CD1c-positive myeloid dendritic cell (primary cell): ENCODE measurements around the gene MRPL24.
A peak's percentile ranks its signal among the peaks of the same experiment; 100 is the strongest.

Experiments used
- DNase-seq: peaks from one replicate; pipeline ENCODE4 v3.0.0-alpha.2; 2016; ENCODE audit errors: extremely low spot score

The MRPL24 gene

DNA sequence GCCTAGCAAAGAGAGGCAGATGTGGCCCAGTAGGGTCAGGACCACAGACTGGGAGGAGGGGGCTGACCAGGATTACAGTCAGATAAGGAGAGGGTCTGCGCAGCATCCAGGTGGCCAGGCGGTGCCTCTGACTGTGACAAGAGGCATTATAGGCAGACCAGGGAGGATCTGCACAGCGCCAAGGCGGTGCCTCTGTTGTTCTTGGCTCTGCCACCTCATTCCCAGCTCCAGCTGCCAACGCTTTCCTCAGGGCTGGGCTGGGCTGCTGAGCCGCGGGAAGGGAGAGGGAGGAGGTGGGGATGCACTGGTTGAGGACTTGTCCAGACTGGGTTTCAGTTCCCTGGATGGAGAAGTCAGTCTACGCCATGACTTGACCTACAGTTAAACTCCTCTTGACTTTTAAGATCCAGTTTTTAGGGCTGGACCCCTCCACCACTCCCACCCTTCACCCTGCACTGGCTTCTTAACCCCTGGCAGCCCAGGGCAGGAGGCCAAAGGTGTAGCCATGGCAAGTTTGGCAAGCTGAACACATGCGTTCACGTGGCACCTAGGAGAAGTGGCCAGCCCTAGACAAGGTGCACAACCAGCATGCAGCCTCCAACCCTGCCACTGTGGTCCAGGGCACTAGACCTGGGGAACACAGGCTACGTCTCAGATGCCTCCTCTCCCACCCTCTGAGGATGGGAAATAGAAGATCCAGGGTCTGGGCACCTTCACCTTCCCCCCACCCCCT, 31.0 kb downstream of the MRPL24 start:
- peak; percentile 55 for DNase-seq

DNA sequence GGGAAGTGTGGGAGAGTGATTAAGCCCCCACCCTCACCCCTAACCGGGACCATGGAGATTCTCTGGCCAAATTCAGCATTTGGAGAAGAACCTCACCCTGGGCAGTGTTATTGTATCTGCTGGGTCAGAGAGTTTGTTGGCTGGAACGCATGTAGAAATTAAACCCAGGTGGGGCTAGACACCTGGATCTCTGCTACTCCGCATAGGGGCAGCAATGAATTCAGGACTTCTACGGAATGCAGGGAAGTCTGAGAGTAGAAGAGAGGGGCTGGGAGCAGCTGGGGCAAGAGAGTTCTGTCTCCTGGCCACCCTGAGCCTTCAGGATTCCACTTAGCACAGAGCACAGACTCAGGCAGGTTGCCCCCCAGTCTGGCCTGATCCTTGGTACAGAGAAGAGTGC, 31.9 kb downstream of the MRPL24 start:
- DNase-seq: no peak

DNA sequence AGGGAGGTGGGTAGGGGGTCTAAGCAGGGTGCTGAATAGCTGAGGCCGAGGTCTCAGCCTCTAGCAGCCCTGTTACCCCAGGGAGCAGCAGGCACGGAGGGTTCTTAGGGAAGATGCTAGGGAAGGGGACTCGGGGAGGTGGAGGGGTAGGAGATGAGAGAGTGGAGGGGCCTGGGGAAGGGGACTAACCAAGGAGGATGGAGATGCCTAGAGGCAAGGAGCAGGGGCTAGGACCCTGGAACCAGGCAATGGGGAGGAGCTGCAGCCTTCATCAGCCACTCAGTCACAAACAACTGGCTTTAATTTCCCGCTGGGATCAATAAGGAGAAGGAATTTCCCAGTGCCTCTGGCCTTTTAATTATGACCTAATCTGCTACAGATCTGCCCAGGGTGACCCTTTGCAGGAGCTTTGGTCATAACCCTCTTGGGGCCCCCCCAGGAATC, 32.6 kb downstream of the MRPL24 start:
- no peak for DNase-seq

DNA sequence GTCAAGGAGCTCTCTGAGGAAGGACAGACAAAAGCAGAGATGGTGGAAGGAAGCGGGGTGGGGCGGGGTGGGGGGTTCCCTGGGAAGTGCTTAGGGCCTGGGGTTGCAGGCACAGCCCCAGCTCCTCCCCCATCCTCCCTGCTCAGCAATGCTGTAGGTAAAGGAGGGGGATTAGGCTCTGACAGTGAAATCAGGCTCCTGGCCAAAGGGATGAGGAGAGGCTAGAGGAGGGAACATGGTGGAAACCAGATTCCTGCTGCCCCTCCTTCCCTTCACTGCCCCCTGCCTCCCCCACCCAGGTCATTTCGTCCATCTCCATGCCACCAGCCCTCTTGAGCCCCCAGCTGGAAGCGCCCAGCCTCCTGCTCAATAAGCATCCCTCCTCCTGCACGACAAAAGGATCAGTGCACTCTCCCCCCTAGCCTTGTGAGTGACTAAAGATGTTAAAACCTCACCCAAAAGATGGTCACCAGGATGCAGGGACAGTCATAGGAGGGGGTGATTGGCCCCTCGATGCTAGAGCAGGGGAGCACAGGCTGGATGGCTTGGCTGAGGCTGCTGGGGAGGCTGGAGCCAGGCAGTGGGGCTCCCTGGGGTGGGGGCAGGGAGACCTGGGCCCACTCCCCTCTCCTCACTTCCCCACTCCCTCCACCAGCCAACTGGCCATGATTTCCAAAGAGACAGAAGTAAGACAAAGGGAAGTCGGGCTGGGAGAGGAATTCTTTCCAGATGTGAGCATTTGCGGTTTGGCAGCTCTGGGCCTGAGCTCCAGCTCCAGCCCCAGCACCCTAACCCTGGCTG, 33.3 kb downstream of the MRPL24 start:
- DNase-seq: no peak

DNA sequence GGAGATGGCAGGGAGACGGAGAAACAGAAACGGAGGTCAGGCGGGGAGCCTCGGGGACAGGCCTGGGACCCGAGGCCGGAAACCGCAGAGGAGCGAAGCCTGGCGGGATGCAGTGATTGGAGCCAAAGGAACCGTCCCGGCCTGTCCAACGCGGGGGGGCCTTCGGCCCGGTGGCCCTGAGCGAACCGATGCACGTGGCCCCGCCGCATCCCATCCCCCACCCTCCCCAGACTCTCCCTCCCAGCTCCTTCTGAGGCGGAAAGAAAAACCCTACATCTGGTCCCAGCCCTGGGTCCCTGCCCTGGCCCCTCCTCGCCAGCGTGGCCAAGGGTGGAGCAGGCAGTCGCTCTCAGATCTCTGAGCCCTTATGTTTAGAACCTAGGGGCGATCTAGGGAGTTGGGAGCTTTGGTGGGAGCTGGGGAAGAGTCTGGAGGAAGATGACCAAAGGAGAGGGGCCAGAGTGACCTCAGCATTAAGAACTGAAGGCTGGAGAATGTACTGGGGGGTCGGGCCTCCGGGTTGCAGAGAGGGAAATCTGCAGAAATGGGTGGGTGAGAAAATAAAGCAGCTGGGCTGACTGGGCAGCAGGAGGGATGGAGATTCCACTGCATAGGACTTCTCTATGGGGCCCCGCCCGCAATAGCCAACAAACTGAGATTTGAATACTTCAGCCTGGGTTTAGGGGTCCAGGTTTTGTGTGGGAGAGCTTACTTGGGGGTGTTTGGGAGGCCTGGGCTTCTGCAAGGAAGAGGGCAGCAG, 34.1 kb downstream of the MRPL24 start:
- DNase-seq: no peak

DNA sequence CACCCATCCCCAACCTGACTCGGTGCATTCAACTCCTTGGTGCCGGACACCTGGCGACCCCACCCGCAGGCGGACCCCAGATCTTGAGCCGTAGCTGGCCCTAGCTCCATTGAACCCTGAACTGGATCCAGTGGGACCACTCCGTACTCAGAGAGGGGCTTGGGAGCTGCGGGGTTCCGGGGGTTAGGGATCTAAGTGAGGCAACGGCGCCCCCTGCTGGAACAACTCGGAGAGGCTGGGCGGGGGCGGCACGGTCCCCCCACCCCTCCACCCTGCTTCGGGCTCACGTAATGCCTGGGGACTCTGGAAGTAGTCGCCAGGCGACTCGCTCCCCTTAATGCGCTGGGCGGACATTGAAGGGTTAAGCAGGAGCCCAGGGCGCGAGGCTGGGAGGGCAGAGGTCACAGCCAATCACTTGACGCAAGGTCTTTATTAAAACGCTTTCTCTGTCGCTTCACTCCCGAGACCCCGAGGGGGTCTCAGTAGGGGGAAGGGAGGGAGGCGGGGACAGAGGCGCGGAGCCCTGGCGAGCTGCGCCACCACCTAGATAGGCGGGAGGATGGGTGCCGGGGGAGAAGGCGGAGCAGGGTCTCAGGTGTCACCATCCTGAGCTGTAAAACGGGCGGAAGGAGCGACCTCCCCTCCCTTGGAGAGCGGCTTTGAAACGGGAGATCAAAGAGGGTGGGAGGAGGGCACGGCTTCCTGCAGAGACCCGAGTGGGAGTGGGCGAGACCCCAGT, 34.8 kb downstream of the MRPL24 start:
- peak; percentile 74 for DNase-seq

DNA sequence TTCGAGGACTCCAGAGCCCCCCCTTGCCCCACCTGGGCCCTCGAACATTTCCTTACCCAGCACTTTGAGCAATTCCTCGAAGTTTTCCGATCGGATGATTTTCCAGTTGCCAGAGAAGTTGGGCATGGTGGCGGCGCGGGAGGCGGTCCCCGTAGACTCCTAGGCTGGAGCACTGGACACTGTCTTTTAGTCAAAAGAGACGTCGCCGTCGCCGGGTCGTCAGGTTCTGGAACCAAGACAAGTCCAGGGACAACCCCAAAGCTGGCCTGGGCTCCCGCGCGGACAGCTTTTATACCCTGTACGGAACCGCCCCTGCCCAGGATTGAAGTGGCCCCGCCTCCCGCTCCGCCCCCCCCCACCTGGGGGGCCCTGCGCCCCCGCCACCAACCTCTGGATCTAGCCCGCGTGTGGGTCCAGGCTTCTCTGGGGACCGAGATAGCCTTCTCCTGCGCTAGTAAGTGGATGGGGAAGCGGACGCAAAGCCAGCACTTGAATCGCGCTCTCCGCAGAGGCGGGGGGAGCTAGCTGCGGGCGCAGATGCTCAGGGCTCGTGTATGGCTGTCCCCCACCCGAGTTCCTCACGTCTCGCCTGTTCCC, 35.5 kb downstream of the MRPL24 start, which contains the start of gene CRABP2:
CRABP2 (minus strand) TSS at position 263 of the 597 bp plus-strand sequence; CDS start at position 126, 137 bp downstream.
- peak; percentile 42 for DNase-seq

DNA sequence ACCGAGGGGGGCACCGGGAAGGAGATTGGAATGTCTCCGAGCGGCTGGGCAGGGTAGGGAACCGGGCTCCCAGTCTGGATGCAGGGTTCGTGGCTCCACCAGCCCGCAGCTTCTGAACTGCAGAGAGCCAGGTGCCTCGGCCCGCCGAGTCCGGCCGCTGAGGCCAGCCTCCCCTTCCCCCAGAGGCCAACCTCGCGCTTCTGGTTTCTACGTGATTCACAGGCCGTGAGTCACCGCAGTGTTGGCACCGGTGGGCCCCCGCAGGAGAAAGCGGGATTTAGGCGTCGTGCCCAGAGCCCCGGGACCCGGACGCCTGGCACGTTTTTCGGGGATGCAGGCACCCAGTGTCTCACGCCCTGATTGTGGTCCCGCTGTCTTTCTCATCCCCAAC, 36.0 kb downstream of the MRPL24 start:
- DNase-seq: peak; percentile 62

DNA sequence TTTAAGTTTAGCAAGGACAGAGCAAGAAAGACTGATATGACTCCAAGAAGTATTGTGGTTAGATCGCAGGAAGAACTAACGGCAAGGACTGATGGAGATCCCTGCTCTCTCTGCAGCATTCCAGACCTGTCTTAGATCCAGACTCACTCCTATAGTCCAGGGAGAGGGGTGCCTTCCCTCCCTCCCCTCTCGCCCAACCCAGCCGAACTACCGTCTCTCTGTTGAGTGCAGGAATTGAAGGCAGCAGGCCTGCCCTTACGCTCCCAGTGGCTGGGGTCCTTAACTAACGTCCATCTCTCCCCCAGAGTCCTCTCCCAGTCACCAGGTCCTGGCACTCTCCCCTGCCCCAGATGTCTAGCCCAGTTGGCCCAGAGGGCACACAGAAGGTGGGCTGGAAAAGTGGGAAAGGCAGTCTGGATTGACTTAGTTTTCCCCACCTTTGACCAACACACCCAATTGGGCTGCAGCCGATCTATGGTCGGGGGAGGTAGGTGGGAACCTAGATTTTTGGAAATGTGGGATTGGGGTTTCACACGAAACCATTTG, 36.6 kb downstream of the MRPL24 start:
- no peak for DNase-seq

DNA sequence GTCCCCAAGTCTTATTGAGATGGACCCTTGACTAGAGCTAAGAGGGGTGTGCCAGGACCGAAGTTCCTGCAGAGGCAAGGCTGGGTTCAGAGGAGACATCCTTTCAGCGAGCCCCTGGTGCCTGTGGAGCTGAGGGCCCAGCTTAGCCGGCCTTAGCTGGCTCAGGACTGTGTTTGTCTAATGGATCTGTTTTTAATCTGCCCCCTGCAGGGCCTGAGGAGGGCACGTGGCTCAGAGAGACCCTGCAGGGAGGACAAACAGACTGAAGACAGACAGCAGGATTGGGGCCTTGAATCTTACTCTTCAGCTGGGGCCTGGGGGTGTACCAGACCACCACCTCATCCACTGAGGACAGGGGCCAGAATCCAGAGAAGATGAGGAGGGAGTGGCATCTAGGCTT, 37.1 kb downstream of the MRPL24 start:
- DNase-seq: no peak

DNA sequence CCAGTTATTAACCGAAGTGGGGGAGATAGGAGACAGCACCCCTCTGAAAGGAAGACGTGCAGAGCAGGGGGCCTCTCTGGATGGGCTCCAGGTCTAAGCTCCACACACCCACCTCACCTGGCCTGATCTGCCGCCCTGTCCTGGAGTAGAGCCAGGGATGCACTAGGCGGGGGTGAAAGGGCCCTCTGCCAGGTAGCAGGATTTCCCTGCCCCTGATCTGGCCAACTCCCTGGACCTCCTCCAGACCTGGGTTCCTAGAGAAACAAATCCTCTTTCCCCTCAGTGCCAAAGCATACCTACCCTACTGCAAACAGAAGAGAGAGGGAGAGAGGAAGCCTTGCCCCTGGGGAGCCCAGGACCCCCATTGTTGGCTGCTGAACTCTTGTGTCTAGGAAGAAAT, 37.6 kb downstream of the MRPL24 start:
- no peak for DNase-seq

DNA sequence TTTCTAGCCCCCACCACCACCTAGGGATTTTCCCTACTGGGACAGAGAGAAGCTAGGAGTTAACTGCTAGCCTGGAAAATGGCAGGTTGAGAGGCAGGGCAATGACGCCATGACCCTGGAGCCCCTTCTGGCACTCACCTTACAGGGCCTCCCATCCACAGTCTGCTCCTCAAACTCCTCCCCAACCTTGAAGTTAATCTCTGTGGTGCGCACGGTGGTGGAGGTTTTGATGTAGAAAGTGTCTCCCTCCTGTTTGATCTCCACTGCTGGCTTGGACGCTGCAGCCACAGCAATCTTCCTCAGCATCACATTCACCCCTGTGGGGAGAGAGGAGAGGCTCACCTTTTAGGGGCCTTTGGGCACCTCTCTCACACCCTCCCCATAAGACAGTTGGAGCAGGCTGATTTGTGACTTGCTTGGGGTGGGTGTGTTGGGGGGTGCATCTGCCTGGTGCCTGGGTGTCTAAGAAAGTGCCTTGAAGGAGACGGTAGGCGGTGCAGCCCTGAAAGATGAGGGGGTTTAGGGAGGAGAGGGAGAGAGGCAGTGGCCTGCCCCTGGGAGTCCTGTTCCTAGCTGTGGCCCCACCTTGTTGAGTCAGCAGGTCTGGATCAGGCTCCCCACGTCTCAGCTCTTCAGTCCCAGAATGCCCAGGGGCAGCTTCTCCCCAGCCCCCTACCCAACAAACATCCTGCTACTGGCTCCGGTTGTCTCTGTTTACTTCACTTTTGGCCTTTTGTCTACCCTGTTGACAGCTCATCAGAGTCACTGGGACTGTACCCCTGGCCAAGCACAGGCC, 40.0 kb downstream of the MRPL24 start:
- DNase-seq: no peak

DNA sequence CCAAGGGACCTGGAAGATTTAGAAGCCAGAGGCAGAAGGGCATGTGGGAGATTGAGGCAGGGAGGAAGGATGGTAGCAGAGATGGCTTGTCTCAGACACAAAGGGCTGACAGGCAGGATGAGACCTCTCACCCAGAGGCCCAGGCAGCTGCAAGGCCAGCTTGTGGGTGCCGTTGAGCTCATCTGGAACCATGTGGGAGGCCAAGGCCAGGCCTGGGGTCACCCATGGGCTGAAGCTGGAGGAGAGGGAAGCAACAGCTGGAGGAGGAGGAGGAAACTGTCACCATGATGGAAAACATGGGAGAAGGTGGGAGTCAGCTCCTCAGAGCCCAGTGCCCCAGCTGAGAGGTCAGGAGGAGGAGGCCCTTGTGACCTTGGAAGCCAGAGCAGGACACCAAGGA, 41.9 kb downstream of the MRPL24 start:
- peak; percentile 59 for DNase-seq

DNA sequence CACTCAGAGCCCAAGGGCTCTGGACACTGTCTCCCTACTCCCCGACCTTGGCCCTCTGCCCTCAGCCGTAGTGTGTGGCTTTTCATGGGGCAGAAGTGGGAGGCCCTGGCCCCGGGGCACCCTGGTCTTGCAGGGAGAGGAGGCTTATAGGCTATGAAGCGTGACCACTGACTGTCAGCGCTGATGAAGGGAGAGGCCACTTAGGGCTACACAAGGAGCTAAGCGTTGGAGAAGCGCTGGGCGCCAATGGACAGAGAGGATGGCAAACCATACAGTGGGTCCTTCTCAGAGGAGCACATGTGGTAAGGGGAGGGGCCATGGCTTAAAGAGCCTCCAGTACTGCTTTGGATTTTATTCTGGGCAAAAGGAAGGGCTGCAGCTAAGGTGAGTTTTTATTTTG, 43.4 kb downstream of the MRPL24 start:
- DNase-seq: no peak

DNA sequence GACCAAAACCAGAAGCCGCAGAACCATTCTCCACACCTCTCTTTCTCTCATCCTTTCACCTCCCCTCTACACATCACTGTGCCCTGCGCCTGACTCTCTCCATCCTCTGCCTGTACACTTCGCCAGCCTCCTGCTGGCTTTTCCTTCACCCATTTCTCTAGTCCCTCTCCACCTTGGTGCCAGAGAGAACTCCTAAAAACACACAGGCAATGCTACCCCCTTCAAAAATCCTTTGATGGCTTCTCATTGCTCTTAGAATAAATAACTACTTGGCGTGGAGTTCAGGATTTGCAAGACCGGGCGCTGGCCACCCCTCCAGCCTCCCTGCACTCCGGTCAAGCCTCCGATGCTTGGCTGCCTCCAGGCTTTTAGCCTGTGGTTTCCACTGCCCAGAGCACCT, 44.1 kb downstream of the MRPL24 start:
- no peak for DNase-seq

DNA sequence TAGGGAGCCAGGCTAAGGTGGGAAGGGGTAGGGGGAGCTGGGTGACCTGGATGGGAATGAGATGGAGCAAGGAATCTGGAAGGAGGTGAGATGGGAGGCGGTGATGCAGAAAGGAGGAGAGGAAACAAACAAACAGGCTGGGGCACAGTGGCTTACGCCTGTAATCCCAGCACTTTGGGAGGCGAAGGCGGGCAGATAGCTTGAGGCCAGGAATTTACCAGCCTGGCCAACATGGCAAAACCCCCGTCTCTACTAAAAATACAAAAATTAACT, 46.3 kb downstream of the MRPL24 start:
- DNase-seq: no peak

DNA sequence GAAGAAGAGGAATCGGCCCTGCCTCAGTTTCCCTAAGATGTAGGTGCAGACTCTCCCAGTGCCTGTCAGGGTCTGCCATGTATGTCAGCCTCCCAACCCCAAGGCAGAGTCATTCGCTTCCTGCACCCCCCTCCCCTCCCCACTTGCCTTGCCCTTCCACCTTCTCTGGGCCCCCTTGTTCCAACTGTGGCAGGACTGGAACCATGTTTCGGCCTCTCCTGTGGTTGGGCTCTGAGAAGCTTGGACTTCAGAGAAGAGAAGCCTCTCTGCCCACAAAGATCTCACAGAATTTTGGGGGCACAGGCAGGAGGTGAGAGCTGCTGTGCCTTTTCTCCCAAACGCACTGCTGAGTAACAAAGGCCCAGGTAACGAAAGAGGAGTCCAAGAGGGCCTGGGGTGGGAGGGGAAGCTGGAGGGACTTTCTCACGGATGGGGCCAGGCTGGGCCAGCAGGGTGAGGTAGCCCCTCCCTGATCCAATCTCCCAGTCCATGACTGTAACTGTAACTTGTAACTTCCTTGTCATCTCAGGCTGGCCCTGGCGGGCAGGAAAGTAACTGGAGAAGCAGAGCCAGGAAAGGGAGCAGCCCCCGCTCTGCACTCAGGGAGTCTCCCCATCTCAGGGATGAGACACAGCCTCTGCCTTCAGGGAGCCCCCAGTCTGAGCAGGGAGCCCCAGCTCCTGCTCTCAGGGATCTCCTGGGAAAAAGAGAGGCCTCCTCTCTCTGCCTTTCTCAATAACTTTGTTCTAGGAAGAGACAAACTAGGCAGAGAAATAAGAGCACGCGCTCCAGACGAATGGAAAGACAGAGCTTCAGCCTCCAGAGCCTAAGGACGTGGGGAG, 46.8 kb downstream of the MRPL24 start:
- DNase-seq: peak; percentile 22

DNA sequence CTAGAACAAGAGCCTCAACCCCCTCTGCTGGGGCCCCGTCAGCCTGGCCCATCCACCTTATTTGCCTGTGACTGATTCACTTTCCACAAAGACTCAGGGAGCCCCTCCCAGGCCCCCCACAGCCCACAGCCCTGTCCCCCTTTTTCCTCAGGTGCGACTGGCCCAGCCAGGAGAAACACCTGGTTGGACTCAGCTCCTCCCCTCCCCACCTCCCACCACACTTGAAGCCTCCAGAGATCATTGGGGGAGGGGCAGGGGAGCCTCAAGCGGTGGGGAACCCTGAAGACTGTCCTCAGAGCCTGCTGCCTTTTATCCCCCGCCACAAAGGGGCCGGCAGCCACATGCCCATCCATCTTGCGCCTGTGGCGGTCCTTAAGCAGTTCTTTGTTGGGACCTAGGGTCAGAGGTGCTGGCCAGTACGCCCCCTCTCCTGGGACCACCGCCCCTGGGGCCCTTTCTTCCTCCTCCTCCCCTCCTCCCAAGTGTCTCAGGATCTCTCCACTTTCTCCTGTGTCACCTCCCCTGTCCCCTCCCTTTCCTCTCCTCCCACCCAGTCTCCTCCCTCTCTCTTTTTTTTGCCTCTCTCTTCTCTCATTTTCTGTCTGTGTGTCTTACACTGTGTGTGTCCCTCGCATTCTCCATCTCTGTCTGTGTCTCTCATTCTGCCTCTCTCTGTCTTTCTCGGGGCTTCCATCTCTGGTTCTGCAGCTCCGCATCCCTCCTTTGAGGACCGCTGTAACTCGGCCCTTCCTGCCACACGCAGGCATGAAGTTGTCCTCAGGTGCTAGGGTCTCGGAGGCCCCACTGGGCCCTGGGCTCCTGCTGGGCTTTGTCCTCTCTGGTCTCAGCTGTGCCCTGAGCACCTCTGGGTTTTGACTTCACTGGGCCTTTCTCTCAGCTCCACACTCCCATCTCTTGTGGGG, 47.7 kb downstream of the MRPL24 start:
- DNase-seq: no peak
